ENCODE data around the gene SNRPA. TPM values are rescaled to one million over a fixed set of nuclear protein-coding genes. Genes with fewer than 3 reads are reported as not detected.

Gene SNRPA
- total RNA-seq, 1 experiment from 2014 or later: 147 TPM

GRCh38 chr19:40752257-40752781 is 1.3 kb downstream of the SNRPA start:
- TF ChIP-seq EZH2 (IDR thresholded peaks at IDR 0.05; ENCODE audit: low read depth) (no peak), CTCF (conservative IDR thresholded peaks at IDR 0.05) (no peak)
- Histone ChIP-seq H3F3A (ENCODE audit: insufficient read depth, low read depth) (peaks cover 11% of the 10 kb centered on the region), H3K4me1 (replicated peaks; ENCODE audit: insufficient read depth) (peaks cover 39% of the 10 kb centered on the region), H3K27ac (peak overlapping the region; percentile 76), H3K4me3 (peak overlapping the region; percentile 90), H3K27me3 (ENCODE audit: insufficient read depth, low read depth) (no peaks in the 10 kb centered on the region), H3K79me2 (ENCODE audit: low read depth) (peaks cover 77% of the 10 kb centered on the region), H4K20me1 (ENCODE audit: insufficient read depth) (peaks cover 45% of the 10 kb centered on the region), H3K36me3 (ENCODE audit: low read depth) (peaks cover 24% of the 10 kb centered on the region; the same call in 1 of the 2 replicates), H2AFZ (no peak overlapping the region), H3K9me2 (ENCODE audit: insufficient read depth) (no peaks in the 10 kb centered on the region), H3K4me2 (peak overlapping the region; percentile 73), H3K9me3 (ENCODE audit: insufficient read depth, low read depth) (no peaks in the 10 kb centered on the region)
- no peak for DNase-seq
- BruUV-seq (replicated peaks): no TSS peak
- POLR2A ChIA-PET (ENCODE audit: unreplicated experiment): no interaction called here
- CTCF ChIA-PET: interaction anchor here (0.7 to 0.8 kb wide), 2 partner anchors 55 to 90 kb away, joined by 4 read pairs; no protein-coding TSS in a partner anchor
- intact Hi-C loops (cut with micrococcal nuclease; ENCODE audit: unreplicated experiment): loop anchor here (5.0 kb wide), 1 partner anchor 60 kb away; no protein-coding TSS in a partner anchor

DNA sequence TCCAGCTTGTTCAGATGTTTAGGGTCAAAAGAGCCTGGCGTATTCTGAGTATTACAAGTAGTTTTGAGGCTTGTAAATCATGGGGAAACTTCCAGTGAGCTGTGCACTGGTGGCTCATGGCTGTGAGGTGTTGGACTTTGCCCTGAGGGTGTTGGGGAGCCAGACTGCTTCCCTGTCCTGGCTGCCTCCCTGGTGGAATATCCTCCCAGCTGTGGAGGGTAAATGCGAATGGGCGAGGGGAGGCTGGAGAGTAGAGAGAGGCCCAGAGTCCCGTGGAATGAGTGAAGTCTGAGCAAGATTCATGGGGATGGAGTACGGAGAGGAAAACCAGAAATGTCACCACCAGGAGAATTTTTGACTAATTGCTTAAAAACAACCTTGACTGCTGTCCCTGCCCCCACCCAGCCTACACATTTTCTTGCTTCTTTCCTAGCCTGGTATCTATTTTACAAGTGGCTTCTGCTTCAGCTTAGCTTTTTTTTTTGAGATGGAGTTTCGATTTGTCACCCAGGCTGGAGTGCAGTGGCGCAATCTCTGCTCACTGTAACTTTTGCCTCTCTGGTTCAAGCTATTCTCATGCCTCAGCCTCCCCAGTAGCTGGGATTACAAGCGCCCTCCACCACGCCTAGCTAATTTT is 3.7 kb downstream of the SNRPA start:
- H3K79me2 ChIP-seq (ENCODE audit: low read depth): peaks cover 80% of the 10 kb centered on the region
- no peak for DNase-seq
- H4K20me1 ChIP-seq (ENCODE audit: insufficient read depth): peaks cover 66% of the 10 kb centered on the region
- intact Hi-C loops (cut with micrococcal nuclease; ENCODE audit: unreplicated experiment): loop anchor here (5.0 kb wide), 1 partner anchor 58 kb away; no protein-coding TSS in a partner anchor
- peaks cover 21% of the 10 kb centered on the region; the same call in 1 of the 2 replicates for H3F3A ChIP-seq (ENCODE audit: insufficient read depth, low read depth)
- H3K4me2 ChIP-seq: peak overlapping the region; percentile 50
- H3K4me1 ChIP-seq (replicated peaks; ENCODE audit: insufficient read depth): peaks cover 24% of the 10 kb centered on the region
- no peak overlapping the region; the same call in 1 of the 2 replicates for H3K4me3 ChIP-seq
- ChIA-PET CTCF (interaction anchor here (0.6 kb wide), 3 partner anchors 19 to 120 kb away, joined by 3 to 6 read pairs (median 3); no protein-coding TSS in a partner anchor), POLR2A (ENCODE audit: unreplicated experiment) (interaction anchor here (0.6 kb wide), 1 partner anchor 544 kb away, joined by 9 read pairs; no protein-coding TSS in a partner anchor)
- H3K9me2 ChIP-seq (ENCODE audit: insufficient read depth): no peaks in the 10 kb centered on the region
- peaks cover 41% of the 10 kb centered on the region for H3K36me3 ChIP-seq (ENCODE audit: low read depth)
- TF ChIP-seq CTCF (conservative IDR thresholded peaks at IDR 0.05): no peak
- TF ChIP-seq EZH2 (IDR thresholded peaks at IDR 0.05; ENCODE audit: low read depth): no peak
- no peak overlapping the region for H2AFZ ChIP-seq
- no peaks in the 10 kb centered on the region for H3K27me3 ChIP-seq (ENCODE audit: insufficient read depth, low read depth)
- peak overlapping the region; percentile 17; the same call in 1 of the 2 replicates for H3K27ac ChIP-seq
- BruUV-seq (replicated peaks): no TSS peak
- H3K9me3 ChIP-seq (ENCODE audit: insufficient read depth, low read depth): no peaks in the 10 kb centered on the region

- H2AFZ ChIP-seq: no peak overlapping the region
- H3K4me1 ChIP-seq (replicated peaks; ENCODE audit: insufficient read depth): peaks cover 23% of the 10 kb centered on the region
- H3K9me3 ChIP-seq (ENCODE audit: insufficient read depth, low read depth): no peaks in the 10 kb centered on the region
- BruUV-seq (replicated peaks): no TSS peak
- no peak overlapping the region for H3K27ac ChIP-seq
- H3K4me2 ChIP-seq: no peak overlapping the region
- CTCF ChIA-PET: interaction anchor here (0.6 kb wide), 2 partner anchors 19 to 121 kb away, joined by 3 to 6 read pairs; no protein-coding TSS in a partner anchor
- no peak overlapping the region for H3K4me3 ChIP-seq
- H3K79me2 ChIP-seq (ENCODE audit: low read depth): peaks cover 75% of the 10 kb centered on the region
- no peak for TF ChIP-seq EZH2 (IDR thresholded peaks at IDR 0.05; ENCODE audit: low read depth)
- no peak for TF ChIP-seq CTCF (conservative IDR thresholded peaks at IDR 0.05)
- H3K9me2 ChIP-seq (ENCODE audit: insufficient read depth): no peaks in the 10 kb centered on the region
- no peak for DNase-seq
- H4K20me1 ChIP-seq (ENCODE audit: insufficient read depth): peaks cover 71% of the 10 kb centered on the region
- H3K36me3 ChIP-seq (ENCODE audit: low read depth): peaks cover 44% of the 10 kb centered on the region
- POLR2A ChIA-PET (ENCODE audit: unreplicated experiment): no interaction called here
- peaks cover 26% of the 10 kb centered on the region; the same call in 1 of the 2 replicates for H3F3A ChIP-seq (ENCODE audit: insufficient read depth, low read depth)
- intact Hi-C loops (cut with micrococcal nuclease; ENCODE audit: unreplicated experiment): no loop called here
- H3K27me3 ChIP-seq (ENCODE audit: insufficient read depth, low read depth): no peaks in the 10 kb centered on the region
Observed at GRCh38 chr19:40755248-40755624, 4.2 kb downstream of the SNRPA start.
